Neuronal stem cell (in vitro differentiated cells): ENCODE results near the gene FAM200C.

ENCODE experiments used
- DNase-seq: peaks from one replicate; pipeline ENCODE4 v3.0.0-alpha.2; 2013; ENCODE audit warnings: low spot score
- H2AFZ ChIP-seq: one replicate; pipeline ENCODE4 v1.6.1; 2013; ENCODE audit warnings: mild to moderate bottlenecking, low read length, inconsistent platforms
- H2AK5ac ChIP-seq: 2 replicates; pipeline ENCODE4 v1.6.1; 2013; ENCODE audit warnings: low read depth, mild to moderate bottlenecking, inconsistent platforms, low read length, moderate library complexity, mixed read lengths
- H2BK120ac ChIP-seq: 2 replicates; pipeline ENCODE4 v1.6.1; 2013; ENCODE audit warnings: low read depth, mild to moderate bottlenecking, inconsistent platforms, low read length, moderate library complexity, mixed read lengths
- H2BK12ac ChIP-seq: one replicate; pipeline ENCODE4 v1.6.1; 2013; ENCODE audit warnings: low read length, inconsistent platforms
- H2BK15ac ChIP-seq: 2 replicates; pipeline ENCODE4 v1.6.1; 2013; ENCODE audit warnings: mild to moderate bottlenecking, low read length, inconsistent platforms, mixed read lengths
- H2BK5ac ChIP-seq: one replicate; pipeline ENCODE4 v1.6.1; 2013; ENCODE audit warnings: inconsistent platforms, mild to moderate bottlenecking, low read length, moderate library complexity
- H3K14ac ChIP-seq: one replicate; pipeline ENCODE4 v1.6.1; 2013; ENCODE audit warnings: low read length, inconsistent platforms
- H3K18ac ChIP-seq: 2 replicates; pipeline ENCODE4 v1.6.1; 2013; ENCODE audit warnings: low read length, inconsistent platforms
- H3K23ac ChIP-seq: 2 replicates; pipeline ENCODE4 v1.6.1; 2013; ENCODE audit warnings: low read depth, mild to moderate bottlenecking, mixed read lengths, low read length, inconsistent platforms; ENCODE audit not compliant: poor library complexity
- H3K27ac ChIP-seq: replicated peaks from 3 replicates; pipeline ENCODE4 v1.5.1; 2013; ENCODE audit warnings: low read length, inconsistent platforms
- H3K27me3 ChIP-seq, 3 experiments: 2 replicates each; pipeline ENCODE4 v1.6.1; 2013; ENCODE audit warnings: low read length in 3 of 3, mild to moderate bottlenecking in 2 of 3, inconsistent platforms in 1 of 3, low read depth in 1 of 3, mixed read lengths in 1 of 3, moderate library complexity in 1 of 3; ENCODE audit not compliant: control insufficient read depth in 3 of 3, insufficient read depth in 3 of 3
- H3K36me3 ChIP-seq, 2 donors: replicated peaks in 1 of 2; 2 replicates each; pipeline ENCODE4 v1.6.1; 2013; ENCODE audit warnings: low read length in 2 of 2; ENCODE audit not compliant: control insufficient read depth in 2 of 2, insufficient read depth in 2 of 2
- H3K4ac ChIP-seq: 2 replicates; pipeline ENCODE4 v1.6.1; 2013; ENCODE audit warnings: inconsistent platforms, mild to moderate bottlenecking, low read length, moderate library complexity
- H3K4me1 ChIP-seq, 2 donors: 1 replicate in 1 of 2; 2 replicates in 1 of 2; pipeline ENCODE4 v1.6.1; 2013; ENCODE audit warnings: low read length in 2 of 2, low read depth in 1 of 2; ENCODE audit not compliant: control insufficient read depth in 2 of 2, insufficient read depth in 1 of 2
- H3K4me2 ChIP-seq: one replicate; pipeline ENCODE4 v1.6.1; 2013; ENCODE audit warnings: mild to moderate bottlenecking, low read length, inconsistent platforms; ENCODE audit not compliant: insufficient read depth, poor library complexity, severe bottlenecking
- H3K4me3 ChIP-seq, 2 donors: 2 replicates each; pipeline ENCODE4 v1.5.1; 2013; ENCODE audit warnings: low read length in 2 of 2, mild to moderate bottlenecking in 2 of 2, inconsistent platforms in 1 of 2, moderate library complexity in 1 of 2
- H3K79me1 ChIP-seq: one replicate; pipeline ENCODE4 v1.6.1; 2013; ENCODE audit warnings: low read depth, mild to moderate bottlenecking, inconsistent platforms, low read length, moderate library complexity
- H3K9ac ChIP-seq: one replicate; pipeline ENCODE4 v1.6.1; 2013; ENCODE audit warnings: mild to moderate bottlenecking, low read depth, low read length, inconsistent platforms; ENCODE audit not compliant: poor library complexity
- H3K9me3 ChIP-seq, 2 donors: replicated peaks in 1 of 2; 2 replicates each; pipeline versions ENCODE3 to v1.6.1; 2013; ENCODE audit warnings: low read length in 2 of 2, mild to moderate bottlenecking in 2 of 2, inconsistent platforms in 1 of 2, low read depth in 1 of 2, mixed read lengths in 1 of 2, moderate library complexity in 1 of 2; ENCODE audit not compliant: control insufficient read depth in 2 of 2, insufficient read depth in 1 of 2
- H4K8ac ChIP-seq: one replicate; pipeline ENCODE4 v1.6.1; 2013; ENCODE audit warnings: low read depth, mild to moderate bottlenecking, inconsistent platforms, low read length, moderate library complexity
- H4K91ac ChIP-seq: one replicate; pipeline ENCODE4 v1.6.1; 2013; ENCODE audit warnings: low read length, low read depth, mild to moderate bottlenecking, inconsistent platforms; ENCODE audit not compliant: poor library complexity
- WGBS, 2 donors: extraction: QIAGEN DNeasy Blood & Tissue Kit; methylation state at CpG; one replicate each; pipeline ENCODE4 v1.1.7; 2013; ENCODE audit warnings: missing lambda C conversion rate in 2 of 2, mixed read lengths in 1 of 2; ENCODE audit not compliant: insufficient read length in 2 of 2, insufficient replicate concordance in 1 of 2; ENCODE audit errors: extremely low coverage in 2 of 2; 5-methylcytosine and 5-hydroxymethylcytosine counted together

The FAM200C gene

GRCh38 chr5:160379511-160379910 lies 20.3 kb downstream of the FAM200C start:
- no peak overlapping the region for H3K4me2 ChIP-seq
- peaks cover 0 to 7% of the 10 kb centered on the region in 2 donors for H3K4me1 ChIP-seq
- no peak overlapping the region for H3K27ac ChIP-seq
- no peak overlapping the region for H4K91ac ChIP-seq
- no peak overlapping the region for H3K4me3 ChIP-seq
- no peak overlapping the region for H3K9ac ChIP-seq
- H3K9me3 ChIP-seq: no peaks in the 10 kb centered on the region
- no peak overlapping the region for H3K4ac ChIP-seq
- H2AK5ac ChIP-seq: no peak overlapping the region
- no peaks in the 10 kb centered on the region for H3K36me3 ChIP-seq
- no CpG with 5 or more reads among the region's 4 CpGs for WGBS, 2 donors
- H2BK5ac ChIP-seq: no peak overlapping the region
- no peak overlapping the region for H4K8ac ChIP-seq
- H2BK12ac ChIP-seq: no peak overlapping the region
- no peak for DNase-seq
- no peak overlapping the region for H3K23ac ChIP-seq
- no peak overlapping the region for H2BK15ac ChIP-seq
- no peak overlapping the region for H2BK120ac ChIP-seq
- H3K79me1 ChIP-seq: no peaks in the 10 kb centered on the region
- H3K14ac ChIP-seq: no peak overlapping the region
- no peak overlapping the region for H2AFZ ChIP-seq
- H3K27me3 ChIP-seq: no peaks in the 10 kb centered on the region
- H3K18ac ChIP-seq: no peak overlapping the region

DNA sequence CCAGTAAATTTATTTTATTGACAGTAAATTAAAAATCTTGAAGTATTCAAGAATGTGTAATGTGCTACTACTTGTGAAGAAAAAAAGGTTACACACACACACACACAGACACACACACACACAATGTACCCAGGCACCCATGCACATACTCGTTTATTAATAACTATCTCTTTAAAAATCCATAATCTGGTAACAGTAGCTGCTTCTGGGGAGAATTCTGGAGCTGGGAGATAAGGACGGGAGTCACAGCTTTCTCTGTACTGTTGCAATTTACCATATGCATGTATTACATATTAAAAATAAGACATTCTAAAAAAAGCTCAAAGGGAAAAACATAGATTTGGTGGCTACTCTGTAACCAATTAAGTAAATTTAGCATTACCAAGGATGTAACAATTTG lies 21.5 kb downstream of the FAM200C start:
- H3K4me2 ChIP-seq: no peak overlapping the region
- no peak overlapping the region for H2BK5ac ChIP-seq
- H2BK12ac ChIP-seq: no peak overlapping the region
- no peak overlapping the region for H4K91ac ChIP-seq
- H3K36me3 ChIP-seq: no peaks in the 10 kb centered on the region
- H3K27me3 ChIP-seq: no peaks in the 10 kb centered on the region
- no peak overlapping the region for H2AFZ ChIP-seq
- H3K79me1 ChIP-seq: no peaks in the 10 kb centered on the region
- DNase-seq: no peak
- H3K27ac ChIP-seq: no peak overlapping the region
- H3K23ac ChIP-seq: no peak overlapping the region
- no peak overlapping the region for H3K4ac ChIP-seq
- WGBS, 2 donors: no CpG with 5 or more reads among the region's 2 CpGs
- H3K4me3 ChIP-seq: no peak overlapping the region
- H3K4me1 ChIP-seq: peaks cover 0 to 7% of the 10 kb centered on the region in 2 donors
- no peak overlapping the region for H3K18ac ChIP-seq
- no peak overlapping the region for H2BK120ac ChIP-seq
- H2BK15ac ChIP-seq: no peak overlapping the region
- H4K8ac ChIP-seq: no peak overlapping the region
- no peak overlapping the region for H3K14ac ChIP-seq
- H3K9me3 ChIP-seq: no peaks in the 10 kb centered on the region
- H3K9ac ChIP-seq: no peak overlapping the region
- H2AK5ac ChIP-seq: no peak overlapping the region

GRCh38 chr5:160377651-160378050 lies 22.2 kb downstream of the FAM200C start:
- Histone ChIP-seq H3K9ac (no peak overlapping the region), H4K91ac (no peak overlapping the region), H2BK120ac (no peak overlapping the region), H3K4me1 (peaks cover 0 to 7% of the 10 kb centered on the region in 2 donors), H2AK5ac (no peak overlapping the region), H2BK5ac (no peak overlapping the region), H3K18ac (no peak overlapping the region), H3K27me3 (no peaks in the 10 kb centered on the region), H3K4ac (no peak overlapping the region), H2BK15ac (no peak overlapping the region), H3K79me1 (no peaks in the 10 kb centered on the region), H3K9me3 (no peaks in the 10 kb centered on the region), H3K36me3 (no peaks in the 10 kb centered on the region), H3K27ac (no peak overlapping the region), H2AFZ (no peak overlapping the region), H3K4me3 (no peak overlapping the region), H3K4me2 (no peak overlapping the region), H2BK12ac (no peak overlapping the region), H3K14ac (no peak overlapping the region), H4K8ac (no peak overlapping the region), H3K23ac (no peak overlapping the region)
- no peak for DNase-seq
- no CpG with 5 or more reads among the region's 5 CpGs for WGBS, 2 donors

DNA sequence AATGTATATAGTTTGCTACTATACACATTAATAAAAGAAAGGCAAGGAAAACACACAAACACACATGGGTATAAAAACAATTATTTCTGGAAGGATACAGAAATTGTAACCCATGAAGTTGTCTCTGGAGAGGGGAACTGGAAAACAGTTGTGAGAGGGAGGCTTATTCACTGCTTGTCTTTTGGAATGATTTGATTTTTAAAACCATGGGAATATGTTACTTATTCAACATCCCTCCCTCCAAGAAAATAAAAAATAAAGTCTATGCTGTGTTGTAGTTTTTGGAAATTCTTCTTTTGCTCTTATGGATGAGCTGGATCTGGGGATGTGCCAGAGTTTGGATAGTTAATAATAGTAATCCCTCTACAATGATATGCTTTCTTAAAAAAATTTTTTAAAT lies 23.4 kb downstream of the FAM200C start:
- Histone ChIP-seq H3K79me1 (no peaks in the 10 kb centered on the region), H2BK15ac (no peak overlapping the region), H2BK5ac (no peak overlapping the region), H3K27me3 (peaks cover 0 to 5% (median 0%) of the 10 kb centered on the region in 3 experiments), H3K14ac (no peak overlapping the region), H3K27ac (no peak overlapping the region), H2BK12ac (no peak overlapping the region), H2AK5ac (no peak overlapping the region), H3K4me1 (peaks cover 0 to 7% of the 10 kb centered on the region in 2 donors), H3K4ac (no peak overlapping the region), H2AFZ (no peak overlapping the region), H4K91ac (no peak overlapping the region), H3K9me3 (no peaks in the 10 kb centered on the region), H2BK120ac (no peak overlapping the region), H4K8ac (no peak overlapping the region), H3K4me2 (no peak overlapping the region), H3K18ac (no peak overlapping the region), H3K9ac (no peak overlapping the region), H3K36me3 (no peaks in the 10 kb centered on the region), H3K4me3 (no peak overlapping the region), H3K23ac (no peak overlapping the region)
- no peak for DNase-seq
